ENCODE data around the gene HSPA4L.
A peak's percentile ranks its signal among the peaks of the same experiment; 100 is the strongest.

The HSPA4L gene

DNA sequence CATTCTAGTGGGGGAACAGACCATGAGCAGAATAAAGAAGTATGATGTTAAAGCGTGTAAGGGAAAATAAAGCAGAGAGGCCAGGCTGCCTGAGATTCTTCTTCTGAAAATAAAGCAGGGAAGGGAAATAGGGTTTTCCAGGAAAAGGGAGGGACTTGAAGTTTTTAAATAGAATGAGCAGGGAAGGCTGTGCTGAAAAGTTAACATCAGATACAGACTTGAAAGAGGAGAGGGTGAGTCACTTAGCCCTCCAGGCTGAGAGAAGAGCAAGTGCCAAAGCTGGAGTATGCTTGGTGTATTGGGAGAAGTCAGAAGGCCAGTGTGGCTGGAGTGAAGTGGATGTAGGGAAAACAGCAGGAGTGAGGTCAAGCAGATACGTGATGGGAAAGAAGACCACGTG lies 88.6 kb downstream of the HSPA4L start:
- peak; percentile 83 for DNase-seq

- DNase-seq: no peak
Observed at GRCh38 chr4:127875791-127876190, 93.7 kb downstream of the HSPA4L start.

GRCh38 chr4:127880763-127881562 lies 98.8 kb downstream of the HSPA4L start, which contains the start of gene PLK4:
PLK4 (plus strand) TSS chr4:127880893; CDS start chr4:127881135, 242 bp downstream.
- DNase-seq: peak; percentile 94

DNA sequence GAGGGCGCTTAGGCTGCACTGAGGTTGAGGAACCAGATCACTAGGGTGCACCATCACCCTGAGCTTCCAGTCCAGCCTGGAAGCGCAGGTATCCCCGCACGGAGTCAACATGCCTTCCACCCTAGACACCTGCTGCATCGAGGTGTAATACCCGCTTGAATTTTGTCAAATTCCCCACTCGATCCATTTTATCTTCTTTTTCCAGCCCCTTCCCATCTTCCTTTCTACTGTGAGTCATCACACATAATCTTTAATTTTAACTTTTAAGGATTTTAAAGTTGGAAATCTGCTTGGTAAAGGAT lies 99.4 kb downstream of the HSPA4L start:
- no peak for DNase-seq

GRCh38 chr4:127888559-127888958 lies 106.4 kb downstream of the HSPA4L start:
- no peak for DNase-seq

- peak; percentile 4 for DNase-seq
Observed at GRCh38 chr4:127889903-127890302, 107.8 kb downstream of the HSPA4L start.
